T-helper 17 cell (primary cell): ENCODE data around the gene MCM3AP. TPM values are rescaled to one million over a fixed set of nuclear protein-coding genes. Genes with fewer than 3 reads are reported as not detected.

ENCODE experiments used
- ATAC-seq: fragments of 150-1000 bp; cut with Tn5 transposase; 2 replicates; pipeline ENCODE4 v1.10.0; 2021; ENCODE audit warnings: mild to moderate bottlenecking, moderate library complexity
- DNase-seq, 3 donors: peaks; one replicate each; pipeline versions ENCODE4 v3.0.0 to v3.0.0-alpha.2; 2020 to 2021
- H3K9me3 ChIP-seq: one replicate; pipeline ENCODE4 v1.7.0; 2013; ENCODE audit warnings: low read length, mild to moderate bottlenecking; ENCODE audit not compliant: control insufficient read depth, poor library complexity, severe bottlenecking
- H3K27ac Mint-ChIP-seq: one replicate; pipeline ENCODE4 v1.8.0; 2022; ENCODE audit warnings: mild to moderate bottlenecking, moderate library complexity, mixed read lengths
- H3K27me3 Mint-ChIP-seq: one replicate; pipeline ENCODE4 v1.8.0; 2022; ENCODE audit warnings: mixed read lengths
- H3K36me3 Mint-ChIP-seq: one replicate; pipeline ENCODE4 v1.8.0; 2022; ENCODE audit warnings: low read depth, mixed read lengths
- H3K4me1 Mint-ChIP-seq: one replicate; pipeline ENCODE4 v1.8.0; 2022; ENCODE audit warnings: mild to moderate bottlenecking, mixed read lengths
- H3K4me3 Mint-ChIP-seq: one replicate; pipeline ENCODE4 v1.8.0; 2022; ENCODE audit warnings: mild to moderate bottlenecking, moderate library complexity, mixed read lengths
- total RNA-seq, 4 donors: library from RNA in 2 of 4; stranded (reverse) in 2 of 4; gene quantifications; one replicate each; pipeline ENCODE4 v1.2.3 and lab custom pipeline; 2022 to 2026

MCM3AP gene
- total RNA-seq, 2 donors from 2014 or later, result 114 to 120 TPM

GRCh38 chr21:46189959-46190490 is 95.4 kb downstream of the MCM3AP start:
- no peak for DNase-seq

DNA sequence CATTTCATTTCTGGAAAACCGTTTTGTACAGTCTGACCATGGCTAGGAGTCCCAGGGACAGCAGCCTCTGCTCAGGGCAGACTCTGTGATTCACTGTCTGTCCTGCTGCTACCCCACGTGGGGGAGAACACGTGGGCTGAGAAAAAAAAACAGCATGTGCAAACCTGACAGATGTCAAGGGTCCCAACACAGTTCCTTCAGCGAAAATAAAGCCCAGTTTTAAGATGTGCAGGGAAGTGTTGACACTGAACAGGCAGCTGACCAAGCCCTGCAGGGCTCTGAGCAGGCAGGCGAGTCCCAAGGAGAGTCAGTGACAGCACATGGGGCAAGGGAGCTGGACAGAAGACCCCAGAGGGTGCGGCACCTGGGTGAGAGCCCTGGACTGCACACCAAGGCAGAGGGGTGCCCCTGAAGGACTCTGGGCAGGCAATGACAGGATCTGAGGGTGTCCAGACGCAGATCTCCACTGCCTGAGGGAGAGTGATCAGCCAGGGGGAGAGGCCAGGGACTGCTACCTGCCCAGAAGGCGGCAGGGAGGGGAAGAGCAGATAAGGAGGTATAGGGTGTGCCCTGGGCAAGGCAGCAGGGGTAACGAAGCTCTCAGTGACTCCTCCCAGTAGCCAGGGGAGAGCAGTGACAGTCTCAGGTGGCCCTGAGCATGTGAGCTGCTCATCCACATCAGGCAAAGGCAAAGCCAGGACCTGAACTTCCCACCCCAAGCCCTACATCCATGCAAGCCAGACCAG is 96.0 kb downstream of the MCM3AP start:
- H3K36me3 Mint-ChIP-seq, result peaks cover 2% of the 10 kb centered on the region
- ATAC-seq (no peak), DNase-seq (no peak)
- H3K4me1 Mint-ChIP-seq, result peaks cover 2% of the 10 kb centered on the region
- H3K9me3 ChIP-seq, result no peaks in the 10 kb centered on the region
- peak overlapping the region; percentile 72 for H3K27ac Mint-ChIP-seq
- no peaks in the 10 kb centered on the region for H3K27me3 Mint-ChIP-seq
- H3K4me3 Mint-ChIP-seq, result no peak overlapping the region

More at GRCh38 chr21:46189959-46190490, 95.4 kb downstream of the MCM3AP start:
- H3K36me3 Mint-ChIP-seq, result peaks cover 2% of the 10 kb centered on the region
- no peaks in the 10 kb centered on the region for H3K9me3 ChIP-seq
- no peaks in the 10 kb centered on the region for H3K27me3 Mint-ChIP-seq
- no peak overlapping the region for H3K4me3 Mint-ChIP-seq
- no peak for ATAC-seq
- peaks cover 2% of the 10 kb centered on the region for H3K4me1 Mint-ChIP-seq
- H3K27ac Mint-ChIP-seq, result no peak overlapping the region

GRCh38 chr21:46188226-46189212 is 96.9 kb downstream of the MCM3AP start:
- ATAC-seq, result no peak
- H3K4me1 Mint-ChIP-seq, result peaks cover 2% of the 10 kb centered on the region
- no peak for DNase-seq
- peaks cover 2% of the 10 kb centered on the region for H3K36me3 Mint-ChIP-seq
- H3K27ac Mint-ChIP-seq, result peak overlapping the region; percentile 72
- no peaks in the 10 kb centered on the region for H3K27me3 Mint-ChIP-seq
- no peaks in the 10 kb centered on the region for H3K9me3 ChIP-seq
- H3K4me3 Mint-ChIP-seq, result no peak overlapping the region

DNA sequence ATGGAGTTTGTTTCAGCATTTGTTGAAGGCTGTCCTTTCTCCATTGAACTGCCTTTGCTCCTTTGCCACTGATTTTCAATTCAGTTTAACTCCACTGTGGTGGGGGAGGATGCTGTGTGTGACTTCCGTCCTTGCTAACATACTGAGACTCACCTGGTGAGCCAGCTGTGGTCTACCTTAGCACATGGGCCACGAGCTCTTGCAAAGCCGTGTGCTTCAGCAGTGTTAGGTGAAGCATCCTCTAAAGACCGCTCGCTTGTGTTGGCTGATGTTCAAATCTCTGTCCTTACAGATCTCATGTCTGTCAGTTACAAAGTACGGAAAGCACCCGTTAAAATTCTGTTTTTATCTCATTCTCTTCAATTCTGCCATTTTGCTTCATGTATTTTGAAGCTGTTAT is 97.6 kb downstream of the MCM3AP start:
- H3K36me3 Mint-ChIP-seq, result peaks cover 2% of the 10 kb centered on the region
- H3K9me3 ChIP-seq, result no peaks in the 10 kb centered on the region
- no peak overlapping the region for H3K4me3 Mint-ChIP-seq
- no peak for ATAC-seq
- H3K4me1 Mint-ChIP-seq, result peaks cover 2% of the 10 kb centered on the region
- H3K27ac Mint-ChIP-seq, result peak overlapping the region; percentile 72
- H3K27me3 Mint-ChIP-seq, result no peaks in the 10 kb centered on the region
- DNase-seq, result no peak

DNA sequence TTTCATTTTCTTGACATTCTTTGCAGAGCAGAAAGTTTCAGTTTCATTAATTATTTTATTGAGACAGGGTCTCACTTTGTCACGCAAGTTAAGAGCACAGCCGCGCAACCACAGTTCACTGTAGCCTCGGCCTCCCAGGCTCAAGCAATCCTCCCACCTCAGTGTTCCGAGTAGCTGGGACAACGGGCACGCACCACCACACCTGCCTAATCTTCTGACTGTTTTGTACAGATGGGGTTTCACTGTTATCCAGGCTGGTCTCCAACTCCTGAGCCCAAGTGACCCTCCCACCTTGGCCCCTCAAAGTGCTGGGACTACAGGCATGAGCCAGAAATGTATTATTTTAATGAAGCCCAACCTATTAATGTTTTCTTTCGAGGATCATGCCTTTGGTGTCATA is 98.2 kb downstream of the MCM3AP start:
- ATAC-seq (no peak), DNase-seq (no peak)
- H3K36me3 Mint-ChIP-seq, result peaks cover 2% of the 10 kb centered on the region
- peaks cover 2% of the 10 kb centered on the region for H3K4me1 Mint-ChIP-seq
- H3K27ac Mint-ChIP-seq, result no peak overlapping the region
- no peak overlapping the region for H3K4me3 Mint-ChIP-seq
- no peaks in the 10 kb centered on the region for H3K27me3 Mint-ChIP-seq
- no peaks in the 10 kb centered on the region for H3K9me3 ChIP-seq

GRCh38 chr21:46185716-46186115 is 99.7 kb downstream of the MCM3AP start:
- H3K4me3 Mint-ChIP-seq, result no peak overlapping the region
- DNase-seq, result no peak
- no peaks in the 10 kb centered on the region for H3K27me3 Mint-ChIP-seq
- H3K4me1 Mint-ChIP-seq, result peaks cover 2% of the 10 kb centered on the region
- no peak for ATAC-seq
- no peaks in the 10 kb centered on the region for H3K9me3 ChIP-seq
- H3K27ac Mint-ChIP-seq, result no peak overlapping the region
- H3K36me3 Mint-ChIP-seq, result peaks cover 2% of the 10 kb centered on the region

Other genes with a start within 250 kb of the MCM3AP start
- 10 to 100 TPM; 15.1 to 19.8 TPM for gene COL6A2, start 187.5 kb downstream of the MCM3AP start, total RNA-seq
- gene FTCD, start 130.0 kb downstream of the MCM3AP start, total RNA-seq, result 1 to 10 TPM in 1 of 2 donors, not detected in 1; 1.1 TPM
- gene SPATC1L, start 101.2 kb downstream of the MCM3AP start, total RNA-seq, result 1 to 10 TPM; 2.6 to 3.1 TPM
- 10 to 100 TPM; 31.1 to 36.8 TPM for gene LSS, start 56.8 kb downstream of the MCM3AP start, total RNA-seq
- 10 to 100 TPM in 1 of 2 donors, 1 to 10 TPM in 1; 5.2 to 11.2 TPM for gene YBEY, start 731 bp upstream of the MCM3AP start, total RNA-seq
- 1 to 10 TPM; 3.2 to 5.9 TPM for gene C21orf58, start 38.3 kb upstream of the MCM3AP start, total RNA-seq
- gene PCNT, start 38.5 kb upstream of the MCM3AP start, total RNA-seq, result 10 to 100 TPM; 53.5 to 59.5 TPM
- gene DIP2A, start 173.3 kb upstream of the MCM3AP start, total RNA-seq, result 10 to 100 TPM; 74.2 to 85.8 TPM